HG02981 (cell line): ENCODE measurements around the gene ADAMTS2.

ENCODE experiments used
- ATAC-seq: cut with Tn5 transposase; IDR thresholded peaks from one replicate; pipeline ENCODE4 v1.9.1; 2021; ENCODE audit warnings: mild to moderate bottlenecking, moderate library complexity; ENCODE audit not compliant: unreplicated experiment

Gene ADAMTS2

DNA sequence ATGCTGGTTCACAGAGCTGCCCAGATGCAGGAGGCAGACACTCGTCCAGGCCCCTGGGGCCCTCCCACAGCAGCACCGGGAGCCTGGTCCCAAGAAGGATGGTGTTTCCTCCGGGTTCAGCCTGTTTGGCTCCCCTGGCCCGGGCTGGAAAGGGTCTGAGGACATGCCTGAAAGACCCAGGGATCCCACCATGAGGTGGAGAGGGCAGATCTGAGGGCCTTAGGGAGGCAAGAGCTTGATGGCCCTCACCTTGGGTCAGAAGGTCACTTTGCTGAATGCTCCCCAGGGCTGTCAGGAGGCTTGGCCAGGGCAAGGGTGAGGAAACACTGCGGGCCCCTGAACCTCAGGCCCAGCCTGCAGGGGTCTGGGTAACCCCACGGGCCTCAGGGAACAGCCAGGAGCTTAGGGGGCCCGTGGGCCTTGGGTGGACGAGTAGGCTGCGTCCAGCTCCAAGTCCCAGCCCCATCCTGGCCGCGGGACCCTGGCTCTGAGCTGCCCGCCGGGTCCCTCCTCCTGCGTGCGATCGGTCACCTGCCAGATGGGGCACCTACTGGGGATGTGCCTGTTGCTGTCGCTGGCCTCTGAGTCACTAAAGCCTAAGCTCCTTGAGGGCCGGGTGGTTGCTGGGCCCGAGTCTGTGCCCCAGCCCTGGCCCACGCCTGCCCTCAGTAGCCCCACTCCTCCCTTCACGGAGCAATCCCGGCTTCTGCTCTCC lies 178.9 kb downstream of the ADAMTS2 start:
- ATAC-seq, result no peak

- ATAC-seq, result no peak
These were observed 179.7 kb downstream of the ADAMTS2 start for GRCh38 chr5:179165421-179166170.

- no peak for ATAC-seq
These were observed 180.6 kb downstream of the ADAMTS2 start for GRCh38 chr5:179164331-179165311.

DNA sequence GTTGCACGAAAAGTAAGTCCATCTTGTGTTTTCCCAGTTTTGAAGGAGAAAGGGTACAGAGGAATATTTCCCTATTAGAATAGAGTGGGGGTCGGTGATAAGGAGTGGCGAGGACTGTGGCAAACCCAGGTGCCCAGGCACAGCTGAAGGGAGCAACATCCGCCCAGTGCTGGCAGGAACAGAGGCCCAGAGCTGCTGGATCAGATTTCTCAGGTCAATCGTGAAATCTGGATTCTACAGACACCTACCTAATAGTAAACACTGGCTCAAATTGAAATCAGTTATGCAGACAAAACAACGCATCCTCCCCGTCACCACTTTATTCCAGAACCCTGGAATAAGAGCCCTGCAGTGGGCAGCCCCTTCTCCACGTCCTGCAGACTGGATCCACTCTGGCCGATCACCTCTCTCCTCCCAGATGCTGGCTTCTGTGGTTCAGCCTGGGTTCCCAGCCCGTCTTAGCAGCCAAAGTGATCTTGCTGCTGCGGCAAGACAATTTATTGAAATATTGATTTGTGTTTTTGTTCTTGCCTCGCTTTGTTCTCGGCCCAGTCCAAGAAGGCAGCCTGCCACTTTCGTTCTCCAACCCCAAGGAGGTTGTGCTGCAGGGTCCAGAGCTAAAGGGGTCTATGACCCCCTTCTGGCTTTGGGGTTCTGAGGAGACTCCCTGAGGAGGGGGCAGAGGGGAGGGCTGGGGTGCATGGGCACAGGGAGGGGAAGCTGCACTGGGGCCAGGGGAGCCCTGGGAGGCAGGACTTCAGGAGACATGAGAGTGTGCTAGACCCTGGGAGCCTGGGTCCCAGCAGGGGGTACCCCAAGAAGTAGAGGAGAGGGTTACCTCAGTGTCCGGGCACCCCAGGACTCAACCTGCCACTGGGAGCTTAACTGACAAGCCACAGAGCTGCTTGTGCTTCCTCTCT lies 181.8 kb downstream of the ADAMTS2 start:
- ATAC-seq, result no peak

DNA sequence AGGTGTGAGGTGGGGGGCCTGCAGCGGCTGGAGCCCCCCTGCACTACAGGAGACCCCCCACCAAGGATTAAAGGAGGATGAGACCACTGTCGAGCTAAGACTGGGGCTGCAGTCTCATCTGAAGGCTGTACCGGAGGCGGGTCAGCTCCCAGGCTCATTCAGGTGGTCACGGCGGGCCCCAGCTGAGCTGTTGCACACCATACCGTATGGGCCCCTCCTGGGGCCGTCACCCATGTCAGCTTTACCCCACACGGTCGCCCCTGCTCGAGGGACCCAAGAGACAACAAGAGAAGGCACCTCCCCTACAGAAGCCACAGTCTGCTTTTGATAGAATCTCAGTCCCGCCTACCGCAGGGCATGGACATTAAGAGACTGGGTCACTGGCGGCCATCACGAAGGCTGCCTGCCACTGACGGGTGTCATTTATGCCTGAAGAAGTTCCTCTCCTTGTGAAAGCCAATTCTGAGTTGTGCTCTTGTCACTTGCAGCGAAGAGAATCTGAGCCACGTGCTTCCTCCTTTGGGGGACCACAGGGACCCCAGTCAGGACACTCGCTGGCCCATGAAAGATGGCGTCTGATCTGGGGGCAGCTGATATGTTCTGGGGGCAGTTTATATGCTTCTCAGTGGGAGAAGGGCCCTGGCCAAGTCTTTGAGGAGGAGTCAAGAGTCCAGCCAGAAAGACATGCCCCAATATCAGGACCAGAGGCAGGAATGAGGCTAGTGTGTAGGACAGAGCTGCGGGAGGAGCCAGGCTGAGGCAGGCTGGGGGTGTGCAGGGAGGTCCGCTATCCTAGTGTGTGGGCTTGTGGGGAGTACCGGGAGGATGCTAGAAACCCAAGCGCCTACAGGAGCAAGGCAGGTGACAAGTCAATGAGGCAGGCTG lies 182.7 kb downstream of the ADAMTS2 start:
- ATAC-seq, result no peak

DNA sequence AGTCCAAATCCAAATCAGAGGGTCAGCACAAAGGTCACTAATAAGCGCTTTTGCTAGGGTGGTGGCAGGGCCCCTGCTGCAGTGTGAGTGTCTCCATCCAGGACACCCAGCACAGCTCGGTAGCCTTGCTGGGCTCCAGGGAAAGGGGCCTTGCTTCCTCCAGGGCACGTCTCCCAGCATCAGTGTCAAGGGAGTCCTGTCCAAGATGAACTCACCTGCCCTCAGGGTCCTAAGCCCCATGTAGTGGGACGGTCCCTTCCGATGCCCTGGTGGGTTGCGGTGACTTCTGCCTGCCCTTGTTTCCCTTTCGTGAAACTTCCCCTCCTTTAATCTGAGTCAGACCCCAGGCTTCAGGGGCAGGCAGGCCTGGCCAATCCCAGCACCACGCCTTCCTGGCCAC lies 183.4 kb downstream of the ADAMTS2 start:
- no peak for ATAC-seq

- no peak for ATAC-seq
These were observed 184.7 kb downstream of the ADAMTS2 start for GRCh38 chr5:179160584-179160983.

DNA sequence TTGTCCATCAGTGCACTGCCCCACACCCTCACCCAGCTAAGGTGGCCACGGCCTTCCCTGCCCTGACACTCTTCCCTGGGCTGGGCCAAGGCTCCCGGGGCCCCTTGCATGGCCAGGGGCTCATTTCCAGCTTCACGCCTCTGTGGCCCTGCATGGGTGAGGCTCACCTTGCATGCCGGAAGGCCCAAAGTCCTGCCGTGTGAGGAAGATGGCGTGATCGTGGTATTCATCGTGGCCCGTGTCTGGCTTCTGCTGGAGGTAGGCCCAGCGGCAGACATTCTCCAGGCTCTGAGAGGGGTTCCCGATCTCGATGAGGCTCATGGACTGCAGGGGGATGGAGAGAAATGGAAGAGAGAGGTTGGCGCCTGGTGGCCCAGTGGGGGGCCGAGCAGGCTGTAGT lies 186.7 kb downstream of the ADAMTS2 start:
- ATAC-seq, result no peak

- no peak for ATAC-seq
These were observed 190.0 kb downstream of the ADAMTS2 start for GRCh38 chr5:179154991-179155955.

- ATAC-seq, result no peak
These were observed 190.8 kb downstream of the ADAMTS2 start for GRCh38 chr5:179154346-179154990.

DNA sequence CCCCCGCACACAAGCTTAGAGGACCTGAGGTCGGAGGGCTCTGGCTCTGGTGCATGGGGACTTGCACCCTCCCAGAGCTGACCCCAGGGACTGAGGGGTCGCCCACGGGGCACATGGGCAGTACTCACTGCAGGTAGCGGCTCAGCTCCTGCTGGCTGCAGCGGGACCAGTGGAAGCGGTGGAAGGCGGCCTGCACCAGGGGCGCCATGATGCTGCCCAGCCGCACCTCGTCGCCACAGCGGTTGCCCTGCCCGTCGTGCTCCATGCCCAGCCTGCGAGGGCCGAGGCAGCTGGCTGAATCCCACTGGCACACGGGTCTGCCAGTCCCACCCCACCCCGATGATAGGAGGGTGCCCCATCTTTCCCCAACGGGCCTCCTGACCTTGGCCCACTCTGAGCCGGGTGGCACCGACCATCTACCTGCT lies 191.3 kb downstream of the ADAMTS2 start:
- ATAC-seq, result no peak

- ATAC-seq, result no peak
These were observed 191.8 kb downstream of the ADAMTS2 start for GRCh38 chr5:179153341-179153901.

GRCh38 chr5:179152941-179153340 lies 192.3 kb downstream of the ADAMTS2 start:
- ATAC-seq, result no peak

- no peak for ATAC-seq
These were observed 192.9 kb downstream of the ADAMTS2 start for GRCh38 chr5:179152144-179152895.

- no peak for ATAC-seq
These were observed 193.8 kb downstream of the ADAMTS2 start for GRCh38 chr5:179151286-179152118.

- ATAC-seq, result no peak
These were observed 195.2 kb downstream of the ADAMTS2 start for GRCh38 chr5:179150011-179150410.
